Duodenal mucosa (tissue), 2 donors: ENCODE data around the gene HOXB8.
A peak's percentile ranks its signal among the peaks of the same experiment; 100 is the strongest.

ENCODE experiments used
- H3K27ac ChIP-seq: one replicate; pipeline ENCODE4 v1.7.0; 2013; ENCODE audit warnings: low read depth, low read length
- H3K27me3 ChIP-seq, 2 donors: one replicate each; pipeline ENCODE4 v1.7.0; 2013; ENCODE audit warnings: low read length in 2 of 2, control low read depth in 1 of 2; ENCODE audit not compliant: insufficient read depth in 2 of 2, control insufficient read depth in 1 of 2
- H3K36me3 ChIP-seq, 2 donors: one replicate each; pipeline ENCODE4 v1.7.0; 2013; ENCODE audit warnings: low read length in 2 of 2, control low read depth in 1 of 2; ENCODE audit not compliant: insufficient read depth in 2 of 2, control insufficient read depth in 1 of 2
- H3K4me1 ChIP-seq, 2 donors: one replicate each; pipeline ENCODE4 v1.7.0; 2013; ENCODE audit warnings: low read length in 2 of 2, control low read depth in 1 of 2; ENCODE audit not compliant: insufficient read depth in 2 of 2, control insufficient read depth in 1 of 2
- H3K4me3 ChIP-seq, 2 donors: one replicate each; pipeline ENCODE4 v1.7.0; 2013; ENCODE audit warnings: low read length in 2 of 2, low read depth in 1 of 2
- H3K9ac ChIP-seq, 2 donors: one replicate each; pipeline ENCODE4 v1.7.0; 2013; ENCODE audit warnings: low read length in 2 of 2, low read depth in 1 of 2
- H3K9me3 ChIP-seq, 2 donors: one replicate each; pipeline ENCODE4 v1.7.0; 2013; ENCODE audit warnings: low read length in 2 of 2, control low read depth in 1 of 2; ENCODE audit not compliant: control insufficient read depth in 1 of 2

Gene HOXB8

DNA sequence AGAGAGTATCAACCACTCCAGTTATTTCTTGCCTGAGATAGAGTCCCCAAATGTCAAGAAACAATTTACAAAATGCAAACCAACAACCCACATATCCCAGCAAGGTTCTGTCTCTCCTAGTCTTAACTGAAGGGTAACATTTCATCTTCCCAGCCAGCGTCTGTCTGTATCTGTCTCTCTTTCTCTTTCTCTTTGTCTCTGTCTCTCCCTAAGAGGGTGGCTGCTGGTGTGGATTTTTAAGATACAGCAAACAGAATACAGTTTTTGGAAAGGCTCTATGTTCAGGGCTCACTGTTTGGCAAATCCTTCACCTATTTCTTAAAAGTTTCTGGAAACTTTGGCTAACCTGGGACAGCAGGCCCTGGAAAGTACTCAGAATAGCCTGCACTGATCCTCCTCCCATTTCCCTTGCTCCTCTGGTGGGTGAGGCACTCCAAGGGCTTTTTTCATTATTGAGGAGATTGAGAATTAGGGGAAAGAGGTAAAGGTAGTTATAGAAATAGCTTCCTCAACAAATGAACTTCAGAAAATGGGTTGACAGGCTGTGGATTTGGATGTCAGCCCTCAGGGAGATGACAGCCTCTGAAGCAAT is 43.2 kb downstream of the HOXB8 start:
- Histone ChIP-seq H3K4me3 (peak overlapping the region; percentile 4 to 53), H3K27ac (peak overlapping the region; percentile 70), H3K9ac (peak overlapping the region; percentile 53 to 54), H3K36me3 (no peaks in the 10 kb centered on the region), H3K27me3 (peaks cover 72 to 93% of the 10 kb centered on the region in 2 donors), H3K4me1 (peaks cover 4 to 11% of the 10 kb centered on the region in 2 donors), H3K9me3 (no peaks in the 10 kb centered on the region)

GRCh38 chr17:48571024-48571818 is 43.9 kb downstream of the HOXB8 start:
- H3K27ac ChIP-seq, result peak overlapping the region; percentile 70
- H3K9ac ChIP-seq, result peak overlapping the region; percentile 53 to 54
- no peaks in the 10 kb centered on the region for H3K9me3 ChIP-seq
- H3K4me1 ChIP-seq, result peaks cover 7 to 15% of the 10 kb centered on the region in 2 donors
- H3K36me3 ChIP-seq, result no peaks in the 10 kb centered on the region
- H3K27me3 ChIP-seq, result peaks cover 77 to 95% of the 10 kb centered on the region in 2 donors
- H3K4me3 ChIP-seq, result peak overlapping the region; percentile 32 to 53

DNA sequence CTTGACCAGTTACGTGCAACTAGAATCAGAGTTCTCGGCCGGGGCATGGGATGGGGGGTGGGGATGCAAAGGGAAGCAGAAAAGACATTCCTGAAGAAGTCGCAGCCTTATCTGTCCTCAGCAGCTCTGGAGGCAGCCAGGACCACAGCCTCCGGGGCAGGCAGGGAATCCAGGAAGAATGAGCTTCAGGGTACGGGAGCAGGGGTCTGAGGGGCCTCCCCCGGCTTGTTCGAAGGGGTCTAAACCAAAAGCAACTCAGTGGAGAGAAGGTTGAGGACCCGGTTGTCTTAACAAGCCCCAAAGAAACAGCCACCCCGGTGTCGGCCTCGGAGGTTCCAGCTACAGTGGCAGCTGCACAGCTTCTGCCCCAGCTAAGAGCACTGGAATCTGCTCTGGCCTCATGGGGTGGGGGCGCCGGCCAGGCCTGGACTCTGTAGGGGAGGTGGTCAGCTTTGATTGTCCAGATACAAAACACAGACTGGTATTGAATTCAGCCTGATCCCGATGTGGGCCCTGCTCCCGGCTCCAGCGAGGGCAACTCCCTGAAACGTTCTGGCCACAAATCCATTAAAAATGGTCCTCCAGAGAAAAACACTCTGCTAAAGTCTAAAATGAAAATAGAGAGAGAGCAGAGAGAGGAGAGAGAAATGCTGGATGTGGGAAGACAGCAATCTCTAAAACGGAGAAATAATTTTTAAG is 44.6 kb downstream of the HOXB8 start:
- Histone ChIP-seq H3K4me3 (peak overlapping the region in 1 of 2 donors; percentile 53), H3K9ac (peak overlapping the region in 1 of 2 donors; percentile 16), H3K36me3 (no peaks in the 10 kb centered on the region), H3K9me3 (no peaks in the 10 kb centered on the region), H3K27me3 (peaks cover 76 to 96% of the 10 kb centered on the region in 2 donors), H3K4me1 (peaks cover 7 to 15% of the 10 kb centered on the region in 2 donors), H3K27ac (peak overlapping the region; percentile 44)

GRCh38 chr17:48569674-48570324 is 45.3 kb downstream of the HOXB8 start:
- Histone ChIP-seq H3K4me3 (no peak overlapping the region), H3K27me3 (peaks cover 80 to 97% of the 10 kb centered on the region in 2 donors), H3K9ac (no peak overlapping the region), H3K36me3 (no peaks in the 10 kb centered on the region), H3K27ac (peak overlapping the region; percentile 44), H3K4me1 (peaks cover 7 to 15% of the 10 kb centered on the region in 2 donors), H3K9me3 (no peaks in the 10 kb centered on the region)

DNA sequence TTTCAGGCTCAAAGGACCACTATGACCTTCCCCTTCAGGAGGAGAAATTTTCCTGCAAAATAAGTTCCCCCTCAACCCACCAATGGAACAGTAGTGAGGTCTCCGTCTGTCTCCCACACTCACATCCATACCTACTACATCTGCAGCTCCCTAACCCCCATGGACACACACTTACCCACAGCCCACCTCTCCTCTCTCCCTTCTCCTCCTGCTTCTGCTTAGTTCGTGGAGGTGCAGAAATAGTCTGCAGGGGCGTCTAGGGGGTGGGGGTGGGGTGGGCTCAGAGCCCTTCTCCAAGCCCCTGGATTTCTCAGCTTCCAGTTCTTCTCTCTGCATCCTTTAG is 45.9 kb downstream of the HOXB8 start:
- H3K27me3 ChIP-seq, result peaks cover 79 to 96% of the 10 kb centered on the region in 2 donors
- peak overlapping the region in 1 of 2 donors; percentile 12 for H3K4me3 ChIP-seq
- peaks cover 7 to 15% of the 10 kb centered on the region in 2 donors for H3K4me1 ChIP-seq
- H3K9ac ChIP-seq, result no peak overlapping the region
- no peaks in the 10 kb centered on the region for H3K36me3 ChIP-seq
- H3K9me3 ChIP-seq, result no peaks in the 10 kb centered on the region
- H3K27ac ChIP-seq, result no peak overlapping the region

- Histone ChIP-seq H3K27ac (peak overlapping the region; percentile 17), H3K9me3 (no peaks in the 10 kb centered on the region), H3K4me3 (peak overlapping the region; percentile 12 to 15), H3K9ac (no peak overlapping the region), H3K4me1 (peaks cover 7 to 15% of the 10 kb centered on the region in 2 donors), H3K27me3 (peaks cover 77 to 92% of the 10 kb centered on the region in 2 donors), H3K36me3 (no peaks in the 10 kb centered on the region)
These were observed 46.4 kb downstream of the HOXB8 start for GRCh38 chr17:48568499-48569239.

- Histone ChIP-seq H3K9me3 (no peaks in the 10 kb centered on the region), H3K27me3 (peaks cover 79 to 92% of the 10 kb centered on the region in 2 donors), H3K9ac (no peak overlapping the region)
These were observed 47.3 kb downstream of the HOXB8 start for GRCh38 chr17:48567646-48568354.

GRCh38 chr17:48567209-48567608 is 47.9 kb downstream of the HOXB8 start:
- Histone ChIP-seq H3K9me3 (no peaks in the 10 kb centered on the region), H3K27ac (no peak overlapping the region), H3K27me3 (peaks cover 78 to 91% of the 10 kb centered on the region in 2 donors), H3K4me3 (no peak overlapping the region), H3K9ac (no peak overlapping the region), H3K4me1 (peaks cover 15 to 17% of the 10 kb centered on the region in 2 donors), H3K36me3 (no peaks in the 10 kb centered on the region)

More at GRCh38 chr17:48567646-48568354, 47.3 kb downstream of the HOXB8 start:
- H3K4me3 ChIP-seq, result no peak overlapping the region
- peaks cover 11 to 15% of the 10 kb centered on the region in 2 donors for H3K4me1 ChIP-seq
- H3K36me3 ChIP-seq, result no peaks in the 10 kb centered on the region
- no peak overlapping the region for H3K27ac ChIP-seq

- no peak overlapping the region for H3K4me3 ChIP-seq
- peaks cover 76 to 91% of the 10 kb centered on the region in 2 donors for H3K27me3 ChIP-seq
- H3K36me3 ChIP-seq, result no peaks in the 10 kb centered on the region
- no peak overlapping the region for H3K27ac ChIP-seq
- H3K9ac ChIP-seq, result no peak overlapping the region
- H3K9me3 ChIP-seq, result no peaks in the 10 kb centered on the region
- peaks cover 15 to 21% of the 10 kb centered on the region in 2 donors for H3K4me1 ChIP-seq
These were observed 48.4 kb downstream of the HOXB8 start for GRCh38 chr17:48566717-48567116.
